Ramos (cell line): ENCODE data around the gene KRTAP10-2.
"Not testable (repeated sequence)": the region's sequence is repeated elsewhere in the genome, so short reads cannot be mapped to it uniquely, and the experiment has no call there.

Source experiments
- in situ Hi-C: fragments of 300-500 bp; cut with MboI; formaldehyde crosslinking; loops from one replicate; pipeline ENCODE4 v1.14.3; 2022; ENCODE audit warnings: low sequenced_read_pairs; ENCODE audit not compliant: unreplicated experiment

KRTAP10-2 gene, protein sequence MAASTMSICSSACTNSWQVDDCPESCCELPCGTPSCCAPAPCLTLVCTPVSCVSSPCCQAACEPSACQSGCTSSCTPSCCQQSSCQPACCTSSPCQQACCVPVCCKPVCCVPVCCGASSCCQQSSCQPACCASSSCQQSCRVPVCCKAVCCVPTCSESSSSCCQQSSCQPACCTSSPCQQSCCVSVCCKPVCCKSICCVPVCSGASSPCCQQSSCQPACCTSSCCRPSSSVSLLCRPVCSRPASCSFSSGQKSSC

DNA sequence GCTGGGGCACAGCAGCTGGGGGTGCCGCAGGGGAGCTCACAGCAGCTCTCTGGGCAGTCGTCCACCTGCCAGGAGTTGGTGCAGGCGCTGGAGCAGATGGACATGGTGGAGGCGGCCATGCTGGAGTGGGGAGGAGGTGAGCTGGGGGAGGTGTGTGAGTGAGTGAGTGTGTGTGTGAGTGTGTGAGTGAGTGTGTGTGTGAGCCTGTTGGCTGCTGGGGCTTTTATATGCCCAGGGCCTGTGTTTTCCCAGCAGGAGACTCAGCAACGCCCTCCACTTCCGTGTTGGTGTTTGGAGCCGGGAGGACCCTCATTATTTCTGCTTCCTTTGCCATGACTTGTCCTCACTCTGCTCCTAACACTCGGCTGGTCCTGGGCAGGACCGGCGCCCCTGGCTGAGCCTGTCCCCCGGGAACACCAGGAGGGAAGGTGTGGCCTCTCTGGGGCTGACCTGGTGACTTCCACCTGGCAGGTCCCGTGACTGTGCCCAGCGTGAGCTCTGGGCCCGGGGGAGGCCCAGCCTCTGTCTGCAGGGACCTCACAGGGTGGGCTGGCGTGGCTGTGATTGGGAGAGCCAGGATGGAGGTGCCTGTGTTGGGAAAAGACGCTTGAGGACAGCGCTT is at the start of gene KRTAP10-2:
Gene KRTAP10-2 (minus strand): TSS at position 166 of the 622 bp plus-strand sequence. CDS start 47 bp downstream, at position 119.
- in situ Hi-C loops: no loop called here

DNA sequence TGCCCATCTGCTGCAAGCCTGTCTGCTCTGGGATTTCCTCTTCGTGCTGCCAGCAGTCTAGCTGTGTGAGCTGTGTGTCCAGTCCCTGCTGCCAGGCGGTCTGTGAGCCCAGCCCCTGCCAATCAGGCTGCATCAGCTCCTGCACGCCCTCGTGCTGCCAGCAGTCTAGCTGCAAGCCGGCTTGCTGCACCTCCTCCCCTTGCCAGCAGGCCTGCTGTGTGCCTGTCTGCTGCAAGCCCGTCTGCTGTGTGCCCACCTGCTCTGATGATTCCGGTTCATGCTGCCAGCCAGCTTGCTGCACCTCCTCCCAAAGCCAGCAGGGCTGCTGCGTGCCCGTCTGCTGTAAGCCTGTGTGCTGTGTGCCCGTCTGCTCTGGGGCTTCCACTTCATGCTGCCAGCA is 49.8 kb upstream of the KRTAP10-2 start:
- in situ Hi-C loops: not testable (repeated sequence)

DNA sequence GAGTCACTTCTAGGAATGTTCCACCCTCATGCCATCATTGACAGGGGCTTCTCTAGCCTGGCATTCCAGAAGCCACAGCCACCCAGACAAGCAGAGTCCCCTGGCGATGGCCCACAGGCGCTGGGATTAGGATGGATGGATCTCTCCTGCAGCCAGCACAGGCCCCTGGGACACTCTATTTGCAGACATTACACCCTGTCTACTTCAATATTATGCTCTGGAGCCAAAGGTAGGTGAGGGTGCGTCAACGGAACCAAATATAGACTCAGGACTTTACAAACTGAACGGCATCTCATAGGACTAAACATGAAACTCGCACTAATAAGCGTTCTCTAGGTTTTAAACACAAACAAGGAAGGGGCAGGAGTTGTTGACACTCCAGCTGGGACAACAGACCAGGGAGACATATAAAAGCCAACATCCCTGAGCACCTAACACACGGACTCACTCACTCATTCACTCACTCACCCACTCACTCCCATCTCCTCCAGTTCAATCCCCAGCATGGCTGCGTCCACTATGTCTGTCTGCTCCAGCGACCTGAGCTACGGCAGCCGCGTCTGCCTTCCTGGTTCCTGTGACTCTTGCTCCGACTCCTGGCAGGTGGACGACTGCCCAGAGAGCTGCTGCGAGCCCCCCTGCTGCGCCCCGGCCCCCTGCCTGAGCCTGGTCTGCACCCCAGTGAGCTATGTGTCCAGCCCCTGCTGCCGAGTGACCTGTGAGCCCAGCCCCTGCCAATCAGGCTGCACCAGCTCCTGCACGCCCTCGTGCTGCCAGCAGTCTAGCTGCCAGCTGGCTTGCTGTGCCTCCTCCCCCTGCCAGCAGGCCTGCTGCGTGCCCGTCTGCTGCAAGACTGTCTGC is 49.0 kb upstream of the KRTAP10-2 start, which contains the start of gene KRTAP10-7:
Gene KRTAP10-7 (plus strand): TSS at position 480 of the 861 bp plus-strand sequence. CDS start 25 bp downstream, at position 505.
- in situ Hi-C loops: not testable (repeated sequence)

DNA sequence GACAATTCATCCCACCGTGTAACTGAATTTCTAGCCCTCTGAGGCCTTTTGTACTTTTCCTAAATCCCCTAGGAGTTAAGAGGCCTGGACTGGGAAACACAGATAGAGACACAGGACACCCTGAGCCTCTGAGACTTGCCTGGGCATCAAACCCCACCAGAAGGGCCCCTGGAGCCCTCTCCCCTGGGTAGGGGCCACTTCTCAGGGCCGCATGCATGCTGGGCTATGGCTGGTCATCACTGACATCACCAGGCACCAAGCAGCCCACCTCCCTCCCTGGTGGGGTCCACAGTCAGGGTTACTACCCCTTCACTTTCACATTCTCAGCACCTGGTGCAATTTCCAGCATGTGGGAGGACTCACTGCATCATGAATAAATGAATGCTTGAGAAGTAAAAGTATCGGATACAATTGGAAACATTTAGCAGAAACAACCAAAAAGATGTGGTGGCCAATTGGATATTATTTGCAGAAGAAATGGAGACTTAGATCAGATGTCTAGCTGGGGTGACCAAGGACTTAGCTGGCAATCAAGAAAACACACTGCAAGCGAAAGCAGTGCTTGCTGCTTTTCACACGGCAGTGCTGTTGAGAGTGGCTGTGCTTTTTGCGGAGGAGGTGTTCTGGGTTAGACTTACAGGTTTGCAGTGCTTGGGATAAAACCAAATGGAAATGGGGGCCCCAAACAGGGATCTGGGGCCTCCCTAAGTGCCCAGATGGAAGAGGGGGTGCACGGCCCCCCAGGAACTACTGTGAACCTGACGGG is 48.1 kb upstream of the KRTAP10-2 start:
- in situ Hi-C loops: no loop called here

DNA sequence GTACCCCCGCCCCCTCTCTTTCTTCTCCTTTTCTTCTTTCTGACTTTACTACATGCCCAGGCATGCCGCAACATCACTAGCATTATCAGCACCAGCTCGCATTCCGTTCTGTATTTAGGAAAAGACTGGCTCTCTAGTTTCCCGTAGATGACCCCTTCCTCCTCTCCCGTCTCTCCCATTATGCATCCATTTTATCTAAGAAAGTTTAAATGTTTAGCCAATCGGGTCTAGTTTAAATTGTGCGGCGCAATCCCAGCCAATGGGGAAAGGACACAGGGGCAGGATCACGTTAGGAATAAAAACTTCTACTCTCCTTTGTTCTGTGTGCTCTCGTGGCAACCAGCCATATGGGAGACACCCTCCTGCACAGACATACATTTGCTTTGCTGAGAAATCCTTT is 46.8 kb upstream of the KRTAP10-2 start:
- in situ Hi-C loops: no loop called here

DNA sequence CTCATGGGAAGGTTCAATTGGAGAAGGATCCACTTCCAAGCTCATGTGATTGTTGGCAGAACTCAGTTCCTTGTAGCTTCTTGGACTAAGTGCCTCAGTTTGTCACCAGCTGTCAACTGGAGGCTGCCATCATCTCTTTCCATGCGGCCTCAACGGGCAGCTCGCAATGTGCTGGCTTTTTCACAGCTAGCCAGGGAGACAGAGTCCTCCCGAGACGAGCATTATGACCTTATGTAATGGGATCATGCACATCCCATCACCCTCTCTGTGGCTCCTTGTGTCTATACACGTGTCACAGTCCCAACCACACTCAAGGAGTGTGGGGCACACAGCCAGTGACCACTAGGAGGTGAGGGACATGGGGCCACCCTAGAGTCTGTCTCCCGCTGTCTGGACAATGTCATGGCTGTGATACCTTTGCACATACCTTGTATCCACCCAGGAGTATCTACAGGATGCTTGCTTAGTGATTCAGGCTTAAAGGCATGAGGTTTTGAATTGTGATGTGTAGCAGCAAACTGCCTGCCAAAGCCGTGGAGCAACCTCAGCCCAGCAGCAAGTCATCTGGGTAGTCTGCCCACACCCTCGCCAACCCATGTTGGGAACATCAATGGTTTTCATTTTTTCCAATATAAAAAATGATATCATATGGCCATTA is 44.9 kb upstream of the KRTAP10-2 start:
- in situ Hi-C loops: no loop called here

DNA sequence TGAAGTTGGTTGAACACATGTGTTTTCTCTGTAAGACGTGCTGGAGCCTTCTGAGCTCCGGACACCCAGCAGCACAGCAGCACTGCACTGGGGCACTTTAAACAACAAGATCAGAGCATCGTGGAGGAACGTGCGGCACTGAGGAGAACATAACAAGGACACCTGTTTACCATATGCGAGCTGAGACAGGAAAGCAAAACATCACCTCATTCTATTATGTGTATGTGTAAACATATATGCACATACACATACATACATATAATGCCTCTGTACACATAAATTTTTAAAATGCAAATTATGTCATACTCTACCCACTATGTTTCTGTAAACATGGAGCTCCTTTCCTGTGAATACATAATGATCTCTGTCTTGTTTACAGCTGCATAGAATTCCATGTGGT is 44.2 kb upstream of the KRTAP10-2 start:
- in situ Hi-C loops: no loop called here

DNA sequence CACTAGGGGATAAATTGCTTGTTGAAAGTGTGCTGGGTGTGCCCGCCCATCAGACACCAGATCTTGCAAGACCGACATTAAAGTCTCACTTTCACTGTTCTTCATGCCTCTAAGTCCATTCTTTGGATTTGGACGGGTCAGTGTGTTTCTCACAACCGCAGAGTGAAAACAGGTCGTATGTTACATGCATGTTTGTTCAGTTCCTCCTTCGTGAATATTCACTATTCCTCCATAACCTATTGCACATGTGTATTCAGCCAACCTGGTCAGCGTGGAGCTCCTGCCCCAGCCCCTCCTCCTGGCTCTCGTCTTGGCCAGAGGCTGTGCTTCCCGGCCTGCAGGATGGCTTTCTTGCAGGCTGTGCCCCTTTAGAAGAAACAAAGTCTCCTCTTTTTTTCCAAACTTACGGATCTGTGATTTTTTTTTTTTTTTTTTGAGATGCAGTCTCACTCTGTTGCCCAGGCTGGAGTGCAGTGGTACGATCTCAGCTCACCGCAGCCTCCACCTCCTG is 43.2 kb upstream of the KRTAP10-2 start:
- in situ Hi-C loops: no loop called here

DNA sequence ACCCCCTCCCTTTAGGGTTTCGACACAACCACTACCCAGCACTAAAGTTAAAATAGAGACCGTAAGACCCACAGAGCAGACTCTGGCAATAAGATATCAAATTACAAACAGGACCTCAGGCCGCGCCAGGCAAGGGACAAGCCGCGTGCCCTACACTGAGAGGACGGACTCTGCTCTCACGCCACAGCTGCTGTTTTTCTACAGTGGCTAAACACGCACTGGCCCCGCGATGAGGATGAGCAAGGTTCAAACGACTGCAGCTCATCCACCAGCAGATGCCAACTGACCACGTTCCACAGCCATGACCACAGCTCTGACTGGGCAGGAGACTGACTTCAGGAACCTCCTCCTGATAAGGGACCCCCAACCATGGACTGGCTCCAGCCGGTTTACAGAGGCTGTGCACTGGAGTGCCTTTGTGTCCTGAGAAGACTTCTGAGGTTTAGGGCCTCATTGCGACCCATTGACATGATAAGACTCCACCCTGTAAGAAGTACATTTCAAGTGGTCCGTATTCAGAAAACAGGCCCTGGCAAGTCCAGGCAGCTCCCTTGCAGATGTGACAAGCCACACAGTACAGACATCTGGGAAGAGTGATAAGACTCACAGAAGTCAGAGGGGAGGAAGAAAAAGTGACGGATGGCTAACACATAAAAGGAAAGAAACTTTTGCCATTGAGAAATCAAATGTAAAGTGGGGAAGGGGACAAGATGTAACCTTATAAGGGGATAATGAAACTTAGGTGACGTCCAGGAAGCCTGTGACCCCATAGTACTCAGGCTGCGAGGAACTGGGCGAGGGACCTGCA is 42.5 kb upstream of the KRTAP10-2 start:
- in situ Hi-C loops: no loop called here

DNA sequence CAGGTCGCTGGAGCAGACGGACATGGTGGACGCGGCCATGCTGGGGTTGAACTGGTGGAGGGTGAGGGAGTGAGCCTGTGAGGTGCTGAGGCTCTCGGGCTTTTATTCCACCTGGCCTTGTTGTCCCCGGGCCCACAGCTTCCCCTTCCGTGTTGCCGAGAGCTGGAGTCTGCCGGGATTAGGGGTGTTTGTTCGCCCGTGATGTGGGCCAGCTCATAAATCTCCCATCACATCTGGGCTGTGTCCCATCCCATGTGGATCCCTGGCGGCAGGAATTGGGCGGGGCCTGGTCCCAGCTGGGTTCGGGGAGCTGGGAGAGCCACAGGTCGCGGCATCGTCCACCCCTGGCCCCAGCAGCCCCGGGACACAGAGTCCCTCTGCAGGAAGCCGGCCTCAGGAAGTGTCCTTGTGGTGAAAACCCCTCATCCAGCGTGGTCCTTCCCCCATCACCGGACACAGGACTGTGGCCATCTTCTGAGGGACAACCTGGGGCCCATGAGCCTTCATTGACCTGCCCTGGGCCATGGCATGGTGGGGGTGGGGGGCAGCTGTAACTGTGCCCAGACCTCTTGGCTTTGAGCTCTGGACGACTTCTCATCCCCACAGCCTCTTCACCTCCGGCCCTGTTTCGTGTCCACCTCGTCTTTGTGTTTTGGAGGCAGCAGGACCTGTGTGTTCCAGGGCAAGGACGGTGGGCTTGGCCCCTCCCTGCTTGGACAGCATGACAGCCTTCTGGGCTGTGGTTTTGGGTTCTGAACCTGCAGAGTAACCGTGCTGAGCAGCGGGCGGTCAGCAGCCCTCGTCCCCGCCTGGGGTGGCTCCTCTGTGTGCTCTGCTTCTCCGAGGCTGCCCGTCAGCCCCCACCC is 41.4 kb upstream of the KRTAP10-2 start, which contains the start of gene KRTAP10-6:
Gene KRTAP10-6 (minus strand): TSS at position 60 of the 866 bp plus-strand sequence. CDS start 21 bp downstream, at position 39.
- in situ Hi-C loops: no loop called here

DNA sequence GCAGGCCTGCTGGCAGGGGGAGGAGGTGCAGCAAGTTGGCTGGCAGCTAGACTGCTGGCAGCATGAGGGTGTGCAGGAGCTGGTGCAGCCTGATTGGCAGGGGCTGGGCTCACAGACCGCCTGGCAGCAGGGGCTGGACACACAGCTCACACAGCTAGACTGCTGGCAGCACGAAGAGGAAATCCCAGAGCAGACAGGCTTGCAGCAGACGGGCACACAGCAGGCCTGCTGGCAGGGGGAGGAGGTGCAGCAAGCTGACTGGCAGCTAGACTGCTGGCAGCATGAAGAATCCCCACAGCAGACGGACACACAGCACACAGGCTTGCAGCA is 40.5 kb upstream of the KRTAP10-2 start:
- in situ Hi-C loops: not testable (repeated sequence)

DNA sequence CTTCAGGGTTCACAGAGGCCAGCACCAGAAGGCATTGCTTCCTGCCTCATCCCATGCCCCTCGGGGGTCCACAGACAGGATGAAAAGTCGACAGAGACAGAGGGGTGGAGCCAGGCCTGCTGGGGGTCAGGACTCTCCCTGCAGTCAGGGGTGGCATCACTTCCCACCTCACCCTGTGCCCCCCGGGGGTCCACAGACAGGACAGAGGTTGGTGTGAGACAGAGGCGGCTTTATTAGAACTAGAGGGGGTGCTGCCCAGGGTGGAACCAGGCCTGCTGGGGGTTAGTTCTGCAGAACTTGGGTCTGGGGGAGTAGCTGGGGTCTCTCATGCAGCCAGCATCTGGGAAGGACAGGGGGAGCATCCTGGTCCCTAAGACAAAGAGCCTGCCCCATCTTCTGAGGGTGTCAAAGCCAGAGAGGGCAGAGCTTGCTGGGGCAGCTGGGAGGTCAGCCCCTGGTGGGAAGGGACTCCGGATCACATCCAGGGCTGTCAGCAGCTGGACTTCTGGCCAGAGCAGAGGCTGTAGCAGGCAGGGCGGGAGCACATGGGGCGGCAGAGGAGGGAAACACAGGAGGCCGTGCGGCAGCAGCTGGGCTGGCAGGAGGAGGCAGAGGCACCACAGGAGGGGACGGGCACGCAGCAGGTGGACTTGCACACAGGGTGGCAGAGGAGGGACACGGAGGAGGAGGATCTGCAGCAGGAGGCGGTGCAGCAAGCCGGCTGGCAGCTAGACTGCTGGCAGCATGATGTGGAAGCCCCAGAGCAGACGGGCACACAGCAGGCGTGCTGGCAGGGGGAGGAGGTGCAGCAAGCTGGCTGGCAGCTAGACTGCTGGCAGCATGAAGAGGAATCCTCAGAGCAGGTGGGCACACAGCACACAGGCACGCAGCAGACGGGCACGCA is 39.8 kb upstream of the KRTAP10-2 start:
- in situ Hi-C loops: not testable (repeated sequence)

DNA sequence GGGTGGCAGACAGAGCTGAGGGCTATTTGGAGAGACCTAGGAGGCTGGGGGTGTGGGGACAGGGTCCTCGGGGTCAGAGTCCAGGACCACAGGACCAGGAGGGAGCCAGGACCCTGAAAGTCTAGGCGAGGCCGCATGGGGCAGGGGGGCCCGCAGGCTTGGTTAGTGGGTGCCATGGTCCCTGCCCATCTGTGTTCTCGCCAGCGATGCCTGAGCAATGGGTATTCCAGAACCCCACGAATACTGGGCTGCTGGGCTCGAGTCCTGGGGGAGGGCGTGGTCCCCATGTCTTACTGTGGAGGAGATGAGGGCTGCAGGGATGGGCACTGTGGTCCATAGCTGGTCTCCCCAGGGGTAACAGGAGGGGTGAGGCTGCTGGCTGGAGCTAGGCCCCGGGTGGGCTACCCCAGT is 39.0 kb upstream of the KRTAP10-2 start:
- in situ Hi-C loops: no loop called here

DNA sequence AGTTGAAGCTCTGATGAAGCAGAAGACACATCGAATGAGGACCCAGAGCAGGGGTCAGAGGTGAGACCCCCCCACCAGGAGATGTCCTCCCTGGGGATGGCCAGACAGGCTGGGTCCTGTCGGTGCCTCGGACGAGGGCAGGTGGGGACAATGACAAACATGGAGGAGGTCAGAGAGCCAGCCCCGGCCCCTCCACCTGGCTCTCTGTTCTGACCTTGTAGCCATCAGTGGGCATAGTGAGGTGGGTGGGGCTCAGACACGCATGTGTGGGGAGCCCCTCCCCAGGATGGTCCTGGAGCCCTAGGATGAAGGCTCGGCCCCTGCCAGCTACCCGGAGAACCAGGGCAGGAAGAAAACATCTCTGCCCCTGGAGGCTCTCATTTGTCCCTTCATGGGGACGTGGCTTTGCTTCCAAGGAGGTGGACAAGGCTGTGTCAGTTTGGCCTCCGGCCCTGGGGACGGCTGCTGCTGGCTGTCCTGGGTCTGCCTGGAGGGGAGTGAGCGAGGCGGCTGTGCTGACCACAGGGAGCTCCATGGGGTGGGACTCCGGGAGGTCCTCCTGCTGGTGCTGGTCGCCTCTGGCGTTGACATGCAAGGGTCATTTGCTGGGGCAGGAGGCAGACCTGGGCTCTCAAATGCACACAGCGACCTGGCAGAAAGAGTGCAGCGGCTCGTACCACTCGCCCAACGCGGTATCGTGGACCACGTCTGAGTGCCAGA is 38.4 kb upstream of the KRTAP10-2 start:
- in situ Hi-C loops: no loop called here

DNA sequence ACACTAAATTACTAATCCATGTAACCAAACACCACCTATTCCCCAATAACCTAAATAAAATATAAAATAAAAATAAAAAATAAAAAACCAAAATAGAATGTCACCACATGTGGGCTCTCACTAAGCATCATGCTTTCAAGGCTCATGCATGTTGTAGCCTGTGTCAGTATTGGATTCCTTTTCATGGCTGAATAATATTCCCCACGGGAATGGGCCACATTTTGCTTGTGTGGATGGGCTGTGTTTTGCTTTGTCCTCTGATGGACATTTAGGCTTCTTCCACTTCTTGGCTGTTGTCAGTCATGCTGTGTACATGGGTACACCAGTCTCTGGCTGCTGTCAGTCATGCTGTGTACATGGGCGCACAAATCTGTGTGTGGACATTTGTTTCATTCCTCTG is 37.8 kb upstream of the KRTAP10-2 start:
- in situ Hi-C loops: no loop called here

DNA sequence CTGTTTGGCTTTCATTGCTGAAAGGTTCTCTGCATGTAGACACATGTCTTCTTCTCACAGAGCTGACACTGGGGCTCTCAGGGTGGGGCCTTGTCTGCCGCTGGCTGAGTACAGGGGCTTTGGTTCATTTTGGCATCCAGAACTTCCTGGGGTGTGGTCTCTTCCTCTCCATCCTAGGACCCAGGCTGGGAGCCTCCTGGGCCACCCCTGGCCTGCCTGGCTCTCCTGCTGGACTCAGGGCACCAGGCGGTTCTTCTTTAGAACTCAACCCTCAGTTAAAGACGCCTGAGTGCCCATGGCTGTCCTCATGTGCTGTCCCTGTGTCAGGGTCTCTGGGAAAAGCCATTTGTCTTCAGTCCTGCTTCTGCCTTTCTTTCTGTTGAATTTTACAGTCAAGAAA is 34.6 kb upstream of the KRTAP10-2 start:
- in situ Hi-C loops: no loop called here
